C4-2B (cell line): ENCODE measurements around the gene LEMD2.
A peak's percentile ranks its signal among the peaks of the same experiment; 100 is the strongest.

Source experiments
- H3K27ac ChIP-seq: fragments of 450-650 bp; 2 replicates; pipeline ENCODE4 v1.5.1; 2017
- ZFX ChIP-seq: fragments of 450-650 bp; IDR thresholded peaks from 2 replicates; pipeline ENCODE4 v1.6.1; 2017
- TF ChIP-seq, protein P1 (sequence below): fragments of 450-650 bp; conservative IDR thresholded peaks from 2 replicates; pipeline ENCODE4 v1.5.1; 2017; ENCODE audit warnings: mild to moderate bottlenecking

Gene LEMD2

GRCh38 chr6:33830635-33831240 lies 41.8 kb upstream of the LEMD2 start:
- peak overlapping the region; percentile 43 for H3K27ac ChIP-seq
- TF ChIP-seq, protein P1, sequence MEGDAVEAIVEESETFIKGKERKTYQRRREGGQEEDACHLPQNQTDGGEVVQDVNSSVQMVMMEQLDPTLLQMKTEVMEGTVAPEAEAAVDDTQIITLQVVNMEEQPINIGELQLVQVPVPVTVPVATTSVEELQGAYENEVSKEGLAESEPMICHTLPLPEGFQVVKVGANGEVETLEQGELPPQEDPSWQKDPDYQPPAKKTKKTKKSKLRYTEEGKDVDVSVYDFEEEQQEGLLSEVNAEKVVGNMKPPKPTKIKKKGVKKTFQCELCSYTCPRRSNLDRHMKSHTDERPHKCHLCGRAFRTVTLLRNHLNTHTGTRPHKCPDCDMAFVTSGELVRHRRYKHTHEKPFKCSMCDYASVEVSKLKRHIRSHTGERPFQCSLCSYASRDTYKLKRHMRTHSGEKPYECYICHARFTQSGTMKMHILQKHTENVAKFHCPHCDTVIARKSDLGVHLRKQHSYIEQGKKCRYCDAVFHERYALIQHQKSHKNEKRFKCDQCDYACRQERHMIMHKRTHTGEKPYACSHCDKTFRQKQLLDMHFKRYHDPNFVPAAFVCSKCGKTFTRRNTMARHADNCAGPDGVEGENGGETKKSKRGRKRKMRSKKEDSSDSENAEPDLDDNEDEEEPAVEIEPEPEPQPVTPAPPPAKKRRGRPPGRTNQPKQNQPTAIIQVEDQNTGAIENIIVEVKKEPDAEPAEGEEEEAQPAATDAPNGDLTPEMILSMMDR = no peak
- no peak for TF ChIP-seq ZFX

- no peak for TF ChIP-seq ZFX
- TF ChIP-seq, protein P1 = no peak
- H3K27ac ChIP-seq = peak overlapping the region; percentile 61
These were observed 40.1 kb upstream of the LEMD2 start for GRCh38 chr6:33828764-33829731.

GRCh38 chr6:33828452-33828763 lies 39.5 kb upstream of the LEMD2 start:
- H3K27ac ChIP-seq = peak overlapping the region; percentile 61
- TF ChIP-seq ZFX = no peak
- TF ChIP-seq, protein P1 = no peak

- H3K27ac ChIP-seq = peak overlapping the region; percentile 61
- TF ChIP-seq, protein P1 = no peak
- TF ChIP-seq ZFX = no peak
These were observed 38.9 kb upstream of the LEMD2 start for GRCh38 chr6:33827546-33828451.

DNA sequence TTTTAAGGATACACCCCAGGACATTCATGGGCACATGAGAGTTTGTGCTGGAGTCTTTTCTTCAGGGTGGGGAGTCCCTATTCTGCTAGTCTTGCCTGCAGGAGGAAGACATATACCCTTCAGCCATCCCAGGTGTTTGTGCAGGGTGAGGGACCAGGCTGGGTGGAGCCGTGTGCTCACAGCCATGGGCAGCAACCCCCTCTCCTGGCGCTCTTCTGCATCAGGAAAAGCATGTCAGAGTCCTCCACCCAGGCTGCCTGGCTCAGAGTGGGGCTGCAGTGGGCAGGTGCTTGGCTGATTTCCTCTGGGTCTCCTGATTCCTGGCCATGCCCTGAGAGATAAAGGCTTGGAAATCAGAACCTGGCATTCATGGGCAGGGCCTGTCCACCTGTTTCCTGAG lies 37.6 kb upstream of the LEMD2 start:
- TF ChIP-seq, protein P1 = no peak
- TF ChIP-seq ZFX = no peak
- peak overlapping the region; percentile 61 for H3K27ac ChIP-seq

DNA sequence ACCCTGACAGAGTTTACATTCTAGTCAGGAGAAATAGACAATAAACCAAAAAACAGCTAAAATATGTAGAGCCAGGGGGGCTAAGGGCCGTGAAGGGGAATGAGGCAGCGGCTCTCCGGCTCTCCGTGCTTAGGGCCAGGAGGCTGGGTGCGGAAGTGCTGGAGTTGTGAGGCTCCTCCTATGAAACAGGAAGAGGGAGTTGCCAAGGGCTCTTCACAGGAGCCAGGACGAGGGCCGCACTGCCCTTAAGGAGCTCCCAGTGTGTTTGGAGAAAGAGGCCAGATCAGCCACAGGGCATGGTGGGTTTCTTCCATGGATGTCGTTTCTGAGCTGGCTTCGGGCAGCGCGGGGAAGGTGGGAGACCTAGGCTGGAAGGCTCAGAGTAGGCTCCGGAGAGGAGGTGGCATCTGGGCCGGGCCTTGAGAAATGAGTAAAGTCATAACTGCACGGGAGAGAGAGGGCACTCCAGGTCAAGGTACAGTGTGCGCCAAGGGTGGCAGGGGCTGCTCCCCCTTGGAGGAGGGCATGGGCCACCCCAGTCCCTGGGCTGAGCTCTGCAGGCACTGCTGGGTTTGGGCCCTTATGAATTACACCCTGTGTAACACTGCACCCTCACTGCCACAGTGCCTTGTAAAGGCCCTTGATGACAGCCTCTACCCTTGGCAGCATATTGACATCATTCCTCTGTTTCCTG lies 35.7 kb upstream of the LEMD2 start:
- no peak overlapping the region for H3K27ac ChIP-seq
- no peak for TF ChIP-seq ZFX
- TF ChIP-seq, protein P1 = no peak
